Kidney epithelial cell (primary cell): Measurements from ENCODE around the gene CALD1. TPM values are rescaled to one million over a fixed set of nuclear protein-coding genes. Genes with fewer than 3 reads are reported as not detected.

Source experiments
- DNase-seq: peaks from one replicate; pipeline ENCODE4 v3.0.0-alpha.2; 2010; ENCODE audit warnings: low read depth
- H3K27me3 ChIP-seq: 2 replicates; pipeline ENCODE4 v1.6.0; 2011; ENCODE audit warnings: low read length; ENCODE audit not compliant: control insufficient read depth, insufficient read depth
- H3K36me3 ChIP-seq: 2 replicates; pipeline ENCODE4 v1.5.1; 2011; ENCODE audit warnings: low read length; ENCODE audit not compliant: control insufficient read depth, insufficient read depth
- H3K4me3 ChIP-seq: 2 replicates; pipeline ENCODE4 v1.5.1; 2011; ENCODE audit warnings: low read depth, mild to moderate bottlenecking, control low read depth, low read length
- total RNA-seq: library from RNA; depleted of rRNA; stranded (reverse); fragments of >200 nt; gene quantifications from 2 replicates; pipeline ENCODE4 v1.2.3, GENCODE V29; 2015
- TF ChIP-seq, protein P1 (sequence below): IDR thresholded peaks from 2 replicates; pipeline ENCODE4 v1.5.1; 2011; ENCODE audit warnings: mild to moderate bottlenecking, moderate library complexity, low read length, control low read depth, inconsistent platforms; ENCODE audit not compliant: insufficient read depth, poor library complexity, severe bottlenecking

CALD1 gene
- total RNA-seq, 1 donor from 2014 or later: 255 TPM

DNA sequence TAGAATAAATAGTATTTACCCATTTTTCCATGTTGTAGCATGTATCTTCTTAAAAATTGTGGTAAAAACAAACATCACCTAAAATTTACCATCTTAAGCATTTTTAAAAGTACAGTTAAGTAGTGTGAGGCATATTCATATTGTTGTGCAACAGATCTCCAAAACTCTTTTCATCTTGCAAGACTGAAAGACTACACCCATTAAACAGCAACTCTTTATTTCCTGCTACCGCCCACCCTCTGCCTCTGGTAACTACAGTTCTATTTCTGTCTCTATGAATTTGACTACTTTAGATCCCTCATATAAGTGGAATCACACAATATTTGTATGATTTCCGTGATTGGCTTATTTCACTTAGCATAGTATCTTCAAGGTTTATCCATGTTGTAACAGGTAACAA lies 166.8 kb downstream of the CALD1 start:
- no peak overlapping the region for H3K4me3 ChIP-seq
- TF ChIP-seq, protein P1, sequence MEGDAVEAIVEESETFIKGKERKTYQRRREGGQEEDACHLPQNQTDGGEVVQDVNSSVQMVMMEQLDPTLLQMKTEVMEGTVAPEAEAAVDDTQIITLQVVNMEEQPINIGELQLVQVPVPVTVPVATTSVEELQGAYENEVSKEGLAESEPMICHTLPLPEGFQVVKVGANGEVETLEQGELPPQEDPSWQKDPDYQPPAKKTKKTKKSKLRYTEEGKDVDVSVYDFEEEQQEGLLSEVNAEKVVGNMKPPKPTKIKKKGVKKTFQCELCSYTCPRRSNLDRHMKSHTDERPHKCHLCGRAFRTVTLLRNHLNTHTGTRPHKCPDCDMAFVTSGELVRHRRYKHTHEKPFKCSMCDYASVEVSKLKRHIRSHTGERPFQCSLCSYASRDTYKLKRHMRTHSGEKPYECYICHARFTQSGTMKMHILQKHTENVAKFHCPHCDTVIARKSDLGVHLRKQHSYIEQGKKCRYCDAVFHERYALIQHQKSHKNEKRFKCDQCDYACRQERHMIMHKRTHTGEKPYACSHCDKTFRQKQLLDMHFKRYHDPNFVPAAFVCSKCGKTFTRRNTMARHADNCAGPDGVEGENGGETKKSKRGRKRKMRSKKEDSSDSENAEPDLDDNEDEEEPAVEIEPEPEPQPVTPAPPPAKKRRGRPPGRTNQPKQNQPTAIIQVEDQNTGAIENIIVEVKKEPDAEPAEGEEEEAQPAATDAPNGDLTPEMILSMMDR: no peak
- no peaks in the 10 kb centered on the region for H3K27me3 ChIP-seq
- DNase-seq: no peak
- H3K36me3 ChIP-seq: peaks cover 6% of the 10 kb centered on the region

DNA sequence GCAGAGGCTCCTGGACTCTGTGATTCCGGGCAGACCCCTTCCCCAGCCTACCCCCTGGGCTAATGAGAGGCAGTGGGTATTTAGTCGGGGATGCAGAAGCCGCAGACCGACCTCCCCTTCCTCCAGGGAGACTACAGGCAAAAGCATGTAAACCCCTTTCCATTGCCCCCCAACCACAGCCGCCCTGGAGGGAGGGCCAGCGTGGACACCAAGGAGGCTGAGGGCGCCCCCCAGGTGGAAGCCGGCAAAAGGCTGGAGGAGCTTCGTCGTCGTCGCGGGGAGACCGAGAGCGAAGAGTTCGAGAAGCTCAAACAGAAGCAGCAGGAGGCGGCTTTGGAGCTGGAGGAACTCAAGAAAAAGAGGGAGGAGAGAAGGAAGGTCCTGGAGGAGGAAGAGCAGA lies 167.9 kb downstream of the CALD1 start:
- no peak for DNase-seq
- Histone ChIP-seq H3K36me3 (peaks cover 6% of the 10 kb centered on the region), H3K27me3 (no peaks in the 10 kb centered on the region), H3K4me3 (no peak overlapping the region)
- TF ChIP-seq, protein P1: no peak

DNA sequence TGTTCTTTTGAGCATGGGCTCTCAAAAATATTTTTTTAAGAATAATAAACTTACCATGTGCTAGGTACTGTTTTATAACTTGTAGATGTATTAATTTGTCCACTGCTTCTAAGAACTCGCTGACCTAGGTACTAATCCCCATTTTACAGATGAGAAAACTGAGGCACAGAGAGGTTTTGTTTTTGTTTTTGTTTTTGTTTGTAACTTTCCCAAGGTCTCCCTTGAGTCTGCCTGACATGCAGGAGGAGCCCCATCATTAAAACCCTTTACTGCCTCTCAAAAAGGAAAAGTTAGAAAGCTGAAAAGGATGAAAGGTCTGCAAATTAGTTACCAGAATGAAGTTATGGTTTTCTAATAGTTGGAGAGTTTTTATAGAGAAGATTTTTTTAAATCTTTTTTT lies 168.4 kb downstream of the CALD1 start:
- no peaks in the 10 kb centered on the region for H3K27me3 ChIP-seq

DNA sequence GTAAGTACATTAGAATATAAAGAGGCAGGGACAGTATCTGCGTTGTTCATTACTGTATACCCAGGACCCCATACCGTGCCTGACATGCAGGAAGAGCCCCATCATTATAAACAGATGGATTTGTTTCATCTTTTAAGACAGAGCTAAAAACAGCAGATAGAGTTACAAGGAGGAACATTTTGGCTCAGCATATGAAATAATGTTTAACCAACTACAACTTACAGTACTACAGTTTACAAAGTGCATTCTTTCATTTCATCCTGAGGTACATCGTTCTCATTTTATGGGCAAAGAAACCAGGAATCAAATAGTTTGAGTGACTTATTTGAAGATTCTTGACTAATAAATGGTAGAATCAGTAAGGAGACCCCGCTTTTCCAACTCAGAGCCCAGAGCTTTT lies 168.8 kb downstream of the CALD1 start:
- DNase-seq: no peak
- Histone ChIP-seq H3K4me3 (no peak overlapping the region), H3K27me3 (no peaks in the 10 kb centered on the region), H3K36me3 (peaks cover 6% of the 10 kb centered on the region)
- TF ChIP-seq, protein P1: no peak

More for the DNA sequence above, 168.4 kb downstream of the CALD1 start:
- DNase-seq: no peak
- TF ChIP-seq, protein P1: no peak
- peaks cover 6% of the 10 kb centered on the region for H3K36me3 ChIP-seq
- H3K4me3 ChIP-seq: no peak overlapping the region

DNA sequence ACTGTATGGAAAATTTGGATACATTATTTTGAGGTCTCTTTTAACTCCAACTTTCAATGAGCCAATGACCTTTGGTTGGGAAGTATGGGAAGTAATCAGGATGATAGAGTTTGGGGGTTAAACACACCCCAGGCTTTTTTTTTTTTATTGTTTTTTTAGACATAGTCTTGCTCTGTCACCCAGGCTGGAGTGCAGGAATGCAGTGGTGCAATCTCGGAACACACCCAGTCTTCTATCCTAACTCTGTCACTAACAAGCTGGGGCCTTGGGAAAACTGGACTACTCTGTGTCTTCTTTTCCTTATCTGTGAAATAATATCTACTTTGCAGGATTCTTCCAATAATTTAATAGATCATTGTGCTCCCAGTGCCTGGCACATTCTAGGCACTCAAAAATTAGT lies 169.3 kb downstream of the CALD1 start:
- TF ChIP-seq, protein P1: no peak
- H3K36me3 ChIP-seq: peaks cover 6% of the 10 kb centered on the region
- no peaks in the 10 kb centered on the region for H3K27me3 ChIP-seq
- H3K4me3 ChIP-seq: no peak overlapping the region
- DNase-seq: no peak

DNA sequence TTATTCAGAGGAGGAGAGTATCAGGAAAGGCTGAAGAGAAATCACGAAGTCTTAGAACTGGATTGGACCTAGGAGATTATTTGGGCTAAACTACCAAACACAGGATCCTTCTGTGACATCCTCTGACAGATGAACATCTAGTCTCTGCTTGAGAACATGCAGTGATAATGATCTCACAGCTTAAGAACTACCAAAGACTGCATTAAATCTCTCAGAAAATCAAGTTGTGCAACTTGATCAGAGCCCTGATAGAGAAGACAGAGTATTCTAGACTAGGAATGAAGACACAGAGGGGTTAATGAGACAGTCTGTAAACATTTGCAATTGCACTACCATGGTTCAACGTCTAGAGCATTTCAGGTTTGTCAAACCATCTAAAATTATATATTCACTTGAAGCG lies 169.7 kb downstream of the CALD1 start:
- Histone ChIP-seq H3K4me3 (no peak overlapping the region), H3K36me3 (peaks cover 6% of the 10 kb centered on the region), H3K27me3 (no peaks in the 10 kb centered on the region)
- no peak for DNase-seq
- TF ChIP-seq, protein P1: no peak
